ENCODE measurements around the gene MOB2. TPM values are rescaled to one million over a fixed set of nuclear protein-coding genes. Genes with fewer than 3 reads are reported as not detected.
"Not testable (repeated sequence)": the region's sequence is repeated elsewhere in the genome, so short reads cannot be mapped to it uniquely, and the experiment has no call there.

MOB2 gene
- total and polyA plus RNA-seq, 9 donors, result 28.5 to 50.1 (median 32.0) TPM

DNA sequence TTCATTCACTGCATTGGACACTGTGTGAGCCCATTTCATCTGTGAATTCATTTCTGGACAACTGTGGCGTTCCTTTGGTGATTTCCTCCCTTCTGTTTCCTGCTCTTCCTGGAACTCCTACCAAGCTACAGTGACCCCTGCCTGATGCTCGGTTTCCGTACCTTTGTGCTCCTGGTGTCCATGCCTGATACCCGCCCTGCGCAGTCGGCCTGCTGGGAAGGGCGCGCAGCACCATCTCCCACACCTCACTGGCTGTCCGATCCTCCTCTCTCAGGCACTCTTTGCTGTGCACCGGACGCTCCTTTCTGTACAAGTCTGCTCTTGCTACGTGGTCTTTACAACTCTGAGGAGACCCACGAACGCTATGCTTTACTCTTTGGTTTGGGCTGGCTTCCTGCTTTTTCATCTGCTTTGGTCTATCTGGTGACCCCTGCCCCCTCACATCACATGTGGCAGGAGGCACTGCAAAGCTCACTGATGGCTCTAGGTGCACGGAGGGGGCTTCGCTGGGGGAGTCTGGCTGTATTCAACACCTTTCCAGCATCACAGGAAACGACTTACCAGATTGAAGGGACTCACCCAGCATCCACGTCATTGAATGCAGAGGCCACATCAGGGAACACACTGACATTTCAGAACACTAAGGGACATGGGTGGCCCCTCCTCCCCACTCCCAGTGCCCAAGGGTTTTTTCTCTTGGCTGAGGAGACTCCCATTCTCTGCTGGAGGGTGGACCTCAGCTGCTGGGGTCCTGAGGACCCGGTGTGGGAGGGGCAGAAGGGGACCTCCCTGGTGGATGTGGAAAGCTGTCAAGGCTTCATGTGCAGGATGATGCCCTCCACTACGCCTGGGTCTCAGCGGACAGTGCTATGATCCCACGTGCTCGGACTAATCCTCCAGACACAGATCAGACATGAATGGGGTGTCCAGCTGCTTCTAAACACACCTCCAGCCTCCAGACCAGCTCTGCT lies 27.0 kb upstream of the MOB2 start:
- 79 to 84% (median 81%) methylated on average over 23 of the region's 23 CpGs for WGBS, 3 donors
- TF ChIP-seq, protein P1, sequence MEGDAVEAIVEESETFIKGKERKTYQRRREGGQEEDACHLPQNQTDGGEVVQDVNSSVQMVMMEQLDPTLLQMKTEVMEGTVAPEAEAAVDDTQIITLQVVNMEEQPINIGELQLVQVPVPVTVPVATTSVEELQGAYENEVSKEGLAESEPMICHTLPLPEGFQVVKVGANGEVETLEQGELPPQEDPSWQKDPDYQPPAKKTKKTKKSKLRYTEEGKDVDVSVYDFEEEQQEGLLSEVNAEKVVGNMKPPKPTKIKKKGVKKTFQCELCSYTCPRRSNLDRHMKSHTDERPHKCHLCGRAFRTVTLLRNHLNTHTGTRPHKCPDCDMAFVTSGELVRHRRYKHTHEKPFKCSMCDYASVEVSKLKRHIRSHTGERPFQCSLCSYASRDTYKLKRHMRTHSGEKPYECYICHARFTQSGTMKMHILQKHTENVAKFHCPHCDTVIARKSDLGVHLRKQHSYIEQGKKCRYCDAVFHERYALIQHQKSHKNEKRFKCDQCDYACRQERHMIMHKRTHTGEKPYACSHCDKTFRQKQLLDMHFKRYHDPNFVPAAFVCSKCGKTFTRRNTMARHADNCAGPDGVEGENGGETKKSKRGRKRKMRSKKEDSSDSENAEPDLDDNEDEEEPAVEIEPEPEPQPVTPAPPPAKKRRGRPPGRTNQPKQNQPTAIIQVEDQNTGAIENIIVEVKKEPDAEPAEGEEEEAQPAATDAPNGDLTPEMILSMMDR (IDR thresholded peaks at IDR 0.05), result no peak
- no peak for TF ChIP-seq EP300 (IDR thresholded peaks at IDR 0.05)
- TF ChIP-seq POLR2A (IDR thresholded peaks at IDR 0.05), result no peak
- Histone ChIP-seq H3K27ac (no peak overlapping the region), H3K4me3 (no peak overlapping the region), H3K27me3 (no peaks in the 10 kb centered on the region), H3K9me3 (no peaks in the 10 kb centered on the region), H3K4me1 (ENCODE audit: insufficient read depth) (peaks cover 12% of the 10 kb centered on the region), H3K36me3 (no peaks in the 10 kb centered on the region)
- peak in 1 of 5 donors; percentile 11 for DNase-seq
- intact Hi-C loops (cut with DNase I), result loop anchor here in 1 of 4 donors (10.0 kb wide), 1 partner anchor 209 kb away; the partner anchor contains the start of gene TOLLIP

DNA sequence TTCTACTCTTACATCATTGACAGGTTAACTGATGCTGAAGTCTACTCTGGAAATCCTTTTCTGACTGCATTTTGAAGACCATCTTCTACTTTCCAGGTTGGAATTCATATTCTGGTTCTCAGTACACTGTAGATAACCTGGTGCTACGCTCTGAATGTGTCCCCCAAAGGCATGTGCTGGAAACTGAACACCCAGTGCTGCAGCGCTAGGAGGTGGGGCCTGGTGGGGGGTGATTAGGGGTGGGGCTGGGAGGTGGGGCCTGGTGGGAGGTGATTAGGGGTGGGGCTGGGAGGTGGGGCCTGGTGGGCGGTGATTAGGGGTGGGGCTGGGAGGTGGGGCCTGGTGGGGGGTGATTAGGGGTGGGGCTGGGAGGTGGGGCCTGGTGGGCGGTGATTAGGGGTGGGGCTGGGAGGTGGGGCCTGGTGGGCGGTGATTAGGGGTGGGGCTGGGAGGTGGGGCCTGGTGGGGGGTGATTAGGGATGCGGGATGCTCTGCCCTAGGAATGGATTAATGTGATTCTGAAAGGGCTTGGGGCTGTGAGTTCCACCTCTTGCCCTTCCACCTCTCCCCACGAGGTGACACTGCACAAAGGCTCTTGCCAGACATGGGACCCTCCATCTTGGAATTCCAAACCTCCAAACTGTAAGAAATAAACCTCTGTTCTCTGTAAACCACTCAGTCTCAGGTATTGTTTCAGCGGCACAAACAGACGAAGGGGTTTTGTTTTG lies 26.1 kb upstream of the MOB2 start:
- not testable (repeated sequence) for H3K9me3 ChIP-seq, H3K27ac ChIP-seq, DNase-seq, H3K36me3 ChIP-seq, H3K27me3 ChIP-seq, H3K4me3 ChIP-seq
- peaks cover 15% of the 10 kb centered on the region for H3K4me1 ChIP-seq (ENCODE audit: insufficient read depth)
- WGBS, 3 donors, result 72 to 77% (median 73%) methylated on average over 7 to 9 of the region's 9 CpGs
- intact Hi-C loops (cut with DNase I), result loop anchor here in 1 of 4 donors (10.0 kb wide), 1 partner anchor 208 kb away; the partner anchor contains the start of gene TOLLIP

DNA sequence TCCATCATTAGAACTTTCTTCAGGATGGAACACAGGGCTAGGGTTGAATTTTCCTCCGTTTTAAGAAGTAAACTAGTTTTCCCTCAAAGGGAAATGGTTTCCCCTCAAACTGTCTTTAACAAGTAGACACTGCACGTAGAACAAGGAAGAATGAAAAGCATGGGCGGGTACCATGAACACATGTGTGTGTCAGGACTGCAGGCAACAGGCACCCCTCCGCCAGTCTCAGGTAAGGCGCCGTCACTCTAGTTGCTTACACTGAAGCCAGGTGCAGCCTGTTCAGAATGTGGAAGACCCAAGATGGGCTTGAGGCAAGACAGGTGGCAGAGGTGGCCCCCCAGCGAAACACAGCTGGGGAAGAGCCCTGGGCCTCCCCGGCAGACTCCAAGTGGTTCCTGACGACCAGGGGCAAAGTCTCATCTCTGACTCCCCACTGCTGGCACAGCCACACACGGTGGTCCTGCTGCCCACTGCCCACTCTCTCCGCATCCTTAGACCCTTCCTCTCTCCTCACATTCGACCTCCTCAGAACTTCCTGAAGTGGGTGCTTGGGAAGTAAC lies 25.4 kb upstream of the MOB2 start:
- no peak overlapping the region for H3K27ac ChIP-seq
- intact Hi-C loops (cut with DNase I), result loop anchor here in 1 of 4 donors (10.0 kb wide), 1 partner anchor 207 kb away; the partner anchor contains the start of gene TOLLIP
- no peak for DNase-seq
- no peak for TF ChIP-seq EP300 (IDR thresholded peaks at IDR 0.05)
- WGBS, 3 donors, result 86 to 89% (median 87%) methylated on average over 12 of the region's 12 CpGs
- H3K4me3 ChIP-seq, result no peak overlapping the region
- no peaks in the 10 kb centered on the region for H3K36me3 ChIP-seq
- peaks cover 22% of the 10 kb centered on the region for H3K4me1 ChIP-seq (ENCODE audit: insufficient read depth)
- H3K27me3 ChIP-seq, result no peaks in the 10 kb centered on the region
- no peaks in the 10 kb centered on the region for H3K9me3 ChIP-seq

DNA sequence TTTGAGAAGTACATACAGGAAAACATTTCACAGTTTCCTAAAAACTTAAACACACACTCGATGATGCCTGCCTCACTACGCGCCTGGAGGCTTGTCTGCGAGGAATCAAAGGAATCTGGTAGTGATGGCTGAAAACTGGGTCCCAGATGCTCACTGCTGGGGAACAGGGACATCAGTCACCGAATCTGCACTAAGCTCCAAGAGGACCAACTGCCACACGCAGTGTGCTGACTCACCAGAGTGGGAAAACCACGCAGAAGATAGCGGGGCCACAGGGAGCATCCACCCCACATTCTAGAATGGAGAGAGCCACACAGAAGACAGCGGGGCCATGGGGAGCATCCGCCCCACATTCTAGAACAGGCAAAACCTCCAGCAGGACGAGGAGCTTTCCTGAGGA lies 24.3 kb upstream of the MOB2 start:
- no peak overlapping the region for H3K4me3 ChIP-seq
- H3K36me3 ChIP-seq, result no peaks in the 10 kb centered on the region
- intact Hi-C loops (cut with DNase I), result loop anchor here in 1 of 4 donors (10.0 kb wide), 1 partner anchor 206 kb away; the partner anchor contains the start of gene TOLLIP
- H3K9me3 ChIP-seq, result no peaks in the 10 kb centered on the region
- peaks cover 29% of the 10 kb centered on the region for H3K4me1 ChIP-seq (ENCODE audit: insufficient read depth)
- WGBS, 3 donors, result 64 to 86% (median 78%) methylated on average over 11 of the region's 11 CpGs
- TF ChIP-seq EP300 (IDR thresholded peaks at IDR 0.05), result no peak
- TF ChIP-seq, protein P1 (IDR thresholded peaks at IDR 0.05), result no peak
- no peak for TF ChIP-seq POLR2A (IDR thresholded peaks at IDR 0.05)
- no peak for DNase-seq
- no peaks in the 10 kb centered on the region for H3K27me3 ChIP-seq
- H3K27ac ChIP-seq, result no peak overlapping the region

DNA sequence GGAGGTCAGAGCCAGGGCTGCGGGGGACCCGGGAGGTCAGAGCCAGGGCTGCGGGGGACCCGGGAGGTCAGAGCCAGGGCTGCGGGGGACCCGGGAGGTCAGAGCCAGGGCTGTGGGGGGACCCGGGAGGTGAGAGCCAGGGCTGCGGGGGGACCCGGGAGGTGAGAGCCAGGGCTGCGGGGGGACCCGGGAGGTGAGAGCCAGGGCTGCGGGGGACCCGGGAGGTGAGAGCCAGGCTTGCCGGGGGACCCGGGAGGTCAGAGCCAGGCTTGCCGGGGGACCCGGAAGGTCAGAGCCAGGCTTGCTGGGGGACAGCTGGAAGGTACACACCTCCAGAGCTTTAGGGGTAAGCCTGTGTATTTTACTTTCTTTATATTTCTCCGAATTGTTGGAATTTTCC lies 23.8 kb upstream of the MOB2 start:
- intact Hi-C loops (cut with DNase I), result loop anchor here in 1 of 4 donors (10.0 kb wide), 1 partner anchor 206 kb away; the partner anchor contains the start of gene TOLLIP
- peaks cover 25% of the 10 kb centered on the region for H3K4me1 ChIP-seq (ENCODE audit: insufficient read depth)
- DNase-seq, H3K27ac ChIP-seq, H3K27me3 ChIP-seq, H3K36me3 ChIP-seq, H3K4me3 ChIP-seq, H3K9me3 ChIP-seq: not testable (repeated sequence)
- WGBS, 3 donors, result 75 to 86% (median 78%) methylated on average over 12 to 14 of the region's 18 CpGs

All from ovary (tissue), 9 donors.